HCT116 (cell line): ENCODE data around the gene KRTAP22-2. TPM values are rescaled to one million over a fixed set of nuclear protein-coding genes. Genes with fewer than 3 reads are reported as not detected.

ENCODE experiments used
- ATAC-seq: fragments of 200-7000 bp; cut with Tn5 transposase; 2 replicates; pipeline ENCODE4 v1.9.1; 2020; ENCODE audit warnings: mild to moderate bottlenecking, moderate library complexity
- Bru-seq: library from RNA; stranded (reverse); fragments of 400-500 nt; gene quantifications from one replicate; lab custom pipeline; 2021; lab: Mats Ljungman, UMichigan
- BruChase-seq, 2 experiments: library from RNA; stranded (reverse); fragments of 400-500 nt; gene quantifications; one replicate each; lab custom pipeline; 2021; lab: Mats Ljungman, UMichigan
- BruUV-seq: library from RNA; stranded (reverse); fragments of 400-500 nt; replicated peaks from 2 replicates; lab custom pipeline; 2021; lab: Mats Ljungman, UMichigan
- CTCF ChIA-PET: fragments of 300-600 bp; sonication (Branson Sonifier 250); formaldehyde crosslinking; loops from one replicate; lab custom pipeline; 2021; ENCODE audit warnings: antibody characterized with exemption; lab: Charles Lee
- POLR2A ChIA-PET: fragments of 300-600, 350-600 bp; sonication (Branson Sonifier 250); formaldehyde crosslinking; loops from one replicate; lab custom pipeline; 2021; ENCODE audit warnings: antibody characterized with exemption; lab: Charles Lee
- RAD21 ChIA-PET, 2 experiments: fragments of 300-600 bp; sonication (Branson Sonifier 250); formaldehyde crosslinking; loops; one replicate each; lab custom pipeline; 2023; ENCODE audit warnings: low total read pairs in 2 of 2; ENCODE audit not compliant: uncharacterized antibody in 2 of 2, unreplicated experiment in 2 of 2, low non-redundant PET in 1 of 2; lab: Charles Lee
- DNase-seq: peaks from one replicate; pipeline ENCODE4 v3.0.0-alpha.2; 2010; ENCODE audit warnings: low read depth, low spot score
- H2AFZ ChIP-seq: fragments of 200-600 bp; shearing (Covaris generic), sonication (generic); 2 replicates; pipeline ENCODE4 v1.6.1; 2017; ENCODE audit warnings: low read depth, mixed run types, mixed read lengths, antibody characterized with exemption, low read length; ENCODE audit not compliant: poor library complexity, severe bottlenecking
- H3K27ac ChIP-seq: 2 replicates; pipeline ENCODE4 v1.5.1; 2012; ENCODE audit warnings: low read depth, low read length
- H3K27me3 ChIP-seq: fragments of 200-600 bp; sonication (generic); 2 replicates; pipeline ENCODE4 v1.6.1; 2016; ENCODE audit warnings: mixed run types, low read length, mixed read lengths; ENCODE audit not compliant: insufficient read depth
- H3K36me3 ChIP-seq, 2 experiments: fragments of 200-500 bp in 1 of 2; fragments of 200-600 bp in 1 of 2; sonication (Bioruptor generic) in 1 of 2; sonication (generic) in 1 of 2; 2 replicates each; pipeline versions ENCODE4 v1.5.1 to v1.6.1; 2014 to 2016; ENCODE audit warnings: low read length in 2 of 2, inconsistent platforms in 1 of 2, mixed read lengths in 1 of 2, mixed run types in 1 of 2; ENCODE audit not compliant: insufficient read depth in 2 of 2, control insufficient read depth in 1 of 2
- H3K4me1 ChIP-seq, 2 experiments: fragments of 200-600 bp in 1 of 2; sonication (generic) in 1 of 2; 2 replicates each; pipeline versions ENCODE4 v1.5.1 to v1.6.1; 2012 to 2017; ENCODE audit warnings: low read length in 2 of 2, inconsistent platforms in 1 of 2, mild to moderate bottlenecking in 1 of 2, mixed read lengths in 1 of 2, mixed run types in 1 of 2, moderate library complexity in 1 of 2; ENCODE audit not compliant: insufficient read depth in 2 of 2, control insufficient read depth in 1 of 2
- H3K4me2 ChIP-seq: fragments of 200-600 bp; sonication (generic); 2 replicates; pipeline ENCODE4 v1.6.1; 2017; ENCODE audit warnings: mixed run types, low read length, mixed read lengths
- H3K4me3 ChIP-seq, 2 experiments: fragments of 200-600 bp in 1 of 2; sonication (generic) in 1 of 2; replicated peaks in 1 of 2; 2 replicates each; pipeline ENCODE4 v1.5.1; 2011 to 2016; ENCODE audit warnings: low read length in 2 of 2, control low read depth in 1 of 2, low read depth in 1 of 2, mild to moderate bottlenecking in 1 of 2, mixed read lengths in 1 of 2, mixed run types in 1 of 2
- H3K79me2 ChIP-seq: fragments of 200-600 bp; sonication (generic); 2 replicates; pipeline ENCODE4 v1.6.1; 2017; ENCODE audit warnings: mild to moderate bottlenecking, mixed run types, low read length, moderate library complexity, mixed read lengths; ENCODE audit not compliant: insufficient read depth
- H3K9ac ChIP-seq: fragments of 200-600 bp; sonication (generic); 2 replicates; pipeline ENCODE4 v1.6.1; 2016; ENCODE audit warnings: low read length, mixed read lengths
- H3K9me2 ChIP-seq: fragments of 200-600 bp; sonication (generic), shearing (Covaris generic); 2 replicates; pipeline ENCODE4 v1.6.1; 2017; ENCODE audit warnings: mixed run types, mild to moderate bottlenecking, moderate library complexity; ENCODE audit not compliant: insufficient read depth
- H3K9me3 ChIP-seq, 2 experiments: fragments of 200-500 bp in 1 of 2; fragments of 200-600 bp in 1 of 2; sonication (Bioruptor generic) in 1 of 2; sonication (generic) in 1 of 2; 2 replicates each; pipeline ENCODE4 v1.6.1; 2014 to 2017; ENCODE audit warnings: low read length in 2 of 2, mixed read lengths in 2 of 2, inconsistent platforms in 1 of 2, low read depth in 1 of 2, mild to moderate bottlenecking in 1 of 2, mixed run types in 1 of 2, moderate library complexity in 1 of 2; ENCODE audit not compliant: control insufficient read depth in 1 of 2, insufficient read depth in 1 of 2
- H4K20me1 ChIP-seq: fragments of 200-600 bp; sonication (generic), shearing (Covaris generic); 2 replicates; pipeline ENCODE4 v1.6.1; 2017; ENCODE audit warnings: mixed run types, mild to moderate bottlenecking, moderate library complexity; ENCODE audit not compliant: insufficient read depth
- CBX3 ChIP-seq: IDR thresholded peaks from 2 replicates; pipeline ENCODE4 v1.6.1; 2012; ENCODE audit warnings: low read depth
- EGR1 ChIP-seq: IDR thresholded peaks from 2 replicates; pipeline ENCODE4 v1.6.1; 2012; ENCODE audit warnings: low read depth
- ELF1 ChIP-seq: IDR thresholded peaks from 2 replicates; pipeline ENCODE4 v1.6.1; 2012; ENCODE audit warnings: low read depth, borderline replicate concordance
- EZH2 ChIP-seq: fragments of 200-600 bp; sonication (generic); IDR thresholded peaks from 2 replicates; pipeline ENCODE4 v1.6.1; 2017; ENCODE audit warnings: antibody characterized with exemption, mixed run types
- EZH2phosphoT487 ChIP-seq: fragments of 200-600 bp; IDR thresholded peaks from 2 replicates; pipeline ENCODE4 v1.6.1; 2018; ENCODE audit warnings: antibody characterized with exemption, borderline replicate concordance
- FOSL1 ChIP-seq: IDR thresholded peaks from 2 replicates; pipeline ENCODE4 v1.6.1; 2012; ENCODE audit warnings: low read depth
- JUND ChIP-seq: IDR thresholded peaks from 2 replicates; pipeline ENCODE4 v1.6.1; 2012
- MAX ChIP-seq: IDR thresholded peaks from 2 replicates; pipeline ENCODE4 v1.6.1; 2012
- POLR2A ChIP-seq: IDR thresholded peaks from 2 replicates; pipeline ENCODE4 v1.7.0; 2011; ENCODE audit warnings: borderline replicate concordance; ENCODE audit not compliant: insufficient read depth, insufficient read length; ENCODE audit errors: extremely low read depth
- POLR2AphosphoS5 ChIP-seq: IDR thresholded peaks from 2 replicates; pipeline ENCODE4 v1.6.1; 2011; ENCODE audit warnings: mild to moderate bottlenecking, low read depth, low read length, moderate library complexity
- RAD21 ChIP-seq: IDR thresholded peaks from 2 replicates; pipeline ENCODE4 v1.6.1; 2012; ENCODE audit warnings: low read depth, mild to moderate bottlenecking
- SP1 ChIP-seq: IDR thresholded peaks from 2 replicates; pipeline ENCODE4 v1.6.1; 2012; ENCODE audit warnings: low read depth
- TCF7L2 ChIP-seq: IDR thresholded peaks from 2 replicates; pipeline ENCODE4 v1.7.0; 2011; ENCODE audit warnings: borderline replicate concordance, inconsistent platforms; ENCODE audit not compliant: insufficient read depth, insufficient read length; ENCODE audit errors: extremely low read depth
- YY1 ChIP-seq: IDR thresholded peaks from 2 replicates; pipeline ENCODE4 v1.6.1; 2011; ENCODE audit warnings: low read length, low read depth, moderate library complexity, mild to moderate bottlenecking; ENCODE audit not compliant: insufficient replicate concordance; ENCODE audit errors: extremely low read depth
- ZFX ChIP-seq: fragments of 450-650 bp; IDR thresholded peaks from 2 replicates; pipeline ENCODE4 v1.6.1; 2017
- ZNF274 ChIP-seq: fragments of 200-500 bp; sonication (Bioruptor generic); IDR thresholded peaks from 2 replicates; pipeline ENCODE4 v1.6.1; 2014; ENCODE audit warnings: mild to moderate bottlenecking, low read depth, low read length, inconsistent platforms
- intact Hi-C: fragments of 100-400 bp; cut with micrococcal nuclease; formaldehyde crosslinking; loops from 2 replicates; pipeline ENCODE4 v1.10.0; 2022
- long read RNA-seq: library from polyadenylated mRNA; unstranded; transcript quantifications from one replicate; pipeline ENCODE4 v2.0.0, GENCODE V29; 2021; ENCODE audit not compliant: unreplicated experiment
- polyA plus RNA-seq: library from polyadenylated mRNA; unstranded; fragments of >200 nt; gene quantifications from 2 replicates; pipeline ENCODE4 v1.2.1, GENCODE V29; 2012; ENCODE audit warnings: missing spikeins
- total RNA-seq: library from RNA; stranded (reverse); gene quantifications from one replicate; pipeline ENCODE4 v1.2.1, GENCODE V29; 2021; ENCODE audit not compliant: unreplicated experiment
- TF ChIP-seq, protein P1 (sequence below): IDR thresholded peaks from 2 replicates; pipeline ENCODE4 v1.6.1; 2012

KRTAP22-2 gene
- total RNA-seq (not detected), Bru-seq, nascent RNA (not detected), BruChase-seq, experiment 1, labeled RNA remaining after a 6-hour chase (not detected), BruChase-seq, experiment 2, labeled RNA remaining after a 2-hour chase (not detected)
- not detected in 2 replicates for polyA plus RNA-seq
- long read RNA-seq = 0 reads

DNA sequence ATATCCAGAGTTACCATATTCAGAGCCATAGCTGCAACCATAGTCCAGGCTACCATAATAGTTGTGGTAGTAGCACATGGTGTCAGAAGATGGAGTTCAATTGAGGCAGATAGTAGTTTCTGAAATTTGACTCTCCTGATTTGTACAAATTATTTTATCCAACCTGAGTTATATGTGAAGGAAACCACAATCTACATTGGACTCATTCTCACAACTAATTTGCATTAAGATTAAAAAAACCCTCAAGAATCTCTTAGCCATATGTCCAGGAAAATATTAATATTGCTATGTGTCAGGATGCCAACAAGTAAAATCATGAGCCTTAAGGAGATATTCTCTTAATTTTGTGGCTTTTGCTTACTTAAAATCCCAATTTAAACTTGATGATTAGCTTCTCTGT is at the start of gene KRTAP22-2:
TSS of gene KRTAP22-2 (minus strand) at position 101 of the 400 bp plus-strand sequence.
- DNase-seq = no peak
- Histone ChIP-seq H3K4me1 (no peaks in the 10 kb centered on the region), H3K4me3 (no peak within 1 kb of the TSS), H3K79me2 (no peaks in the 10 kb centered on the region), H3K27ac (no peak within 1 kb of the TSS), H3K27me3 (no peaks in the 10 kb centered on the region), H3K9ac (no peak within 1 kb of the TSS), H3K4me2 (no peak within 1 kb of the TSS), H3K36me3 (no peaks in the 10 kb centered on the region), H4K20me1 (no peaks in the 10 kb centered on the region; the same call in 1 of the 2 replicates), H2AFZ (no peak within 1 kb of the TSS), H3K9me2 (no peaks in the 10 kb centered on the region), H3K9me3 (peaks cover 6 to 17% of the 10 kb centered on the region in 2 experiments; a peak in 2 of 4 replicates)
- no peak for TF ChIP-seq MAX
- TF ChIP-seq EGR1 = no peak
- no peak for TF ChIP-seq YY1
- TF ChIP-seq POLR2A = no peak
- TF ChIP-seq POLR2AphosphoS5 = no peak
- TF ChIP-seq FOSL1 = no peak
- TF ChIP-seq ZNF274 = no peak
- ATAC-seq = no peak
- ChIA-PET POLR2A (no interaction called here), CTCF (no interaction called here), RAD21 (no interaction called here)
- no TSS peak for BruUV-seq
- intact Hi-C loops = no loop called here

DNA sequence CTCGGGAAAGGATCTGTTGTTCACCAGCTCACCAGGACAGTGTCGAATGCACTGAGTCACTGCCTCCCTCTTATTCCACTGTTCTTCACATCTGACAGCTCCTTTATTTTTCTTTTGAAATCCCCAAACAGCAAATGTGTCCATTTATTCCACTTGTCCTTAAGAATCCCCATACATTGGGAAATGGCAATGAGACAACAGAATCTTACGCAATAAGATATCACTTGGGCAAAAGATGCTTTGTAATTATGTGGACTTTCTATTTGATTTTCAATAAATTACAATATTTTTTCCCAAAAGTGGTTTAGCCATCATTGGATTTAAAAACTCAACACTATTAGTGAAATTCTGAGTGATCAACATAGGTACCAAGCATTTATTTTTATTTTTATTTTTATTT is 48.5 kb upstream of the KRTAP22-2 start:
- no peak overlapping the region for H3K4me2 ChIP-seq
- DNase-seq = no peak
- H3K36me3 ChIP-seq = no peaks in the 10 kb centered on the region
- no peaks in the 10 kb centered on the region for H4K20me1 ChIP-seq
- no peaks in the 10 kb centered on the region for H3K4me1 ChIP-seq
- CTCF ChIA-PET = no interaction called here
- TF ChIP-seq EGR1 (no peak), ELF1 (no peak), CBX3 (no peak), TCF7L2 (no peak), RAD21 (no peak), EZH2phosphoT487 (no peak), SP1 (no peak), ZFX (no peak), JUND (no peak), EZH2 (no peak)
- TF ChIP-seq, protein P1, sequence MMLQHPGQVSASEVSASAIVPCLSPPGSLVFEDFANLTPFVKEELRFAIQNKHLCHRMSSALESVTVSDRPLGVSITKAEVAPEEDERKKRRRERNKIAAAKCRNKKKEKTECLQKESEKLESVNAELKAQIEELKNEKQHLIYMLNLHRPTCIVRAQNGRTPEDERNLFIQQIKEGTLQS = no peak
- POLR2A ChIA-PET = no interaction called here
- H3K27ac ChIP-seq = no peak overlapping the region
- H3K9ac ChIP-seq = no peak overlapping the region
- RAD21 ChIA-PET = no interaction called here
- ATAC-seq = no peak
- no peaks in the 10 kb centered on the region for H3K9me2 ChIP-seq
- no peak overlapping the region for H3K4me3 ChIP-seq
- no peaks in the 10 kb centered on the region for H3K27me3 ChIP-seq
- intact Hi-C loops = no loop called here
- H3K9me3 ChIP-seq = peaks cover 8 to 9% of the 10 kb centered on the region in 2 experiments; a peak in 2 of 4 replicates
- no peak overlapping the region for H2AFZ ChIP-seq
- no peaks in the 10 kb centered on the region for H3K79me2 ChIP-seq
- BruUV-seq = no TSS peak
